LNCaP clone FGC (cell line): ENCODE measurements around the gene AMDHD1.

Experiments used
- DNase-seq: peaks from one replicate; pipeline ENCODE4 v3.0.0-alpha.2; 2011; ENCODE audit warnings: low read depth
- H3K4me3 ChIP-seq: 2 replicates; pipeline ENCODE4 v1.5.1; 2011; ENCODE audit warnings: mild to moderate bottlenecking, low read depth, low read length, control low read depth
- TF ChIP-seq, protein P1 (sequence below): IDR thresholded peaks from 2 replicates; pipeline ENCODE4 v1.5.1; 2012; ENCODE audit warnings: mild to moderate bottlenecking; ENCODE audit not compliant: control insufficient read depth, insufficient read depth; ENCODE audit errors: extremely low read depth

Gene AMDHD1

DNA sequence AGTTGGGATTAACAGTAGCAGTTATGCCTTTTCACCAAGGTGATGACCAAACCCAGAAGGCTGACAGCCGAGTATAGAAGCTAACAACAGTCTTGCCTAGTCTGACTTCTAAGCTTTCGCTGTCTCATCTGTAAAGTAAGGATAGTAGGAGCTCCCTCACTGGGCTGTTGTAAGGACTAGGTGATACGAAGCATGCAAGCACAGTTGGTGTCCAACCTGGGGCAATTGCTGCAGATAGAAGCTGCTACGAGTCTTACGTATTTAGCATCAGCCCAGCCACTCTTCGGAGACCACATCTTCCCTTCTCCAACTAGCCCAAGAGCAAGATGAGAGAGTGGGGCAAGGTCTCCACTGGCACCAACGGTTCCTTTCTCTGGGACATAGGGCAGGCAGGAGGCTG, 47.0 kb downstream of the AMDHD1 start:
- TF ChIP-seq, protein P1, sequence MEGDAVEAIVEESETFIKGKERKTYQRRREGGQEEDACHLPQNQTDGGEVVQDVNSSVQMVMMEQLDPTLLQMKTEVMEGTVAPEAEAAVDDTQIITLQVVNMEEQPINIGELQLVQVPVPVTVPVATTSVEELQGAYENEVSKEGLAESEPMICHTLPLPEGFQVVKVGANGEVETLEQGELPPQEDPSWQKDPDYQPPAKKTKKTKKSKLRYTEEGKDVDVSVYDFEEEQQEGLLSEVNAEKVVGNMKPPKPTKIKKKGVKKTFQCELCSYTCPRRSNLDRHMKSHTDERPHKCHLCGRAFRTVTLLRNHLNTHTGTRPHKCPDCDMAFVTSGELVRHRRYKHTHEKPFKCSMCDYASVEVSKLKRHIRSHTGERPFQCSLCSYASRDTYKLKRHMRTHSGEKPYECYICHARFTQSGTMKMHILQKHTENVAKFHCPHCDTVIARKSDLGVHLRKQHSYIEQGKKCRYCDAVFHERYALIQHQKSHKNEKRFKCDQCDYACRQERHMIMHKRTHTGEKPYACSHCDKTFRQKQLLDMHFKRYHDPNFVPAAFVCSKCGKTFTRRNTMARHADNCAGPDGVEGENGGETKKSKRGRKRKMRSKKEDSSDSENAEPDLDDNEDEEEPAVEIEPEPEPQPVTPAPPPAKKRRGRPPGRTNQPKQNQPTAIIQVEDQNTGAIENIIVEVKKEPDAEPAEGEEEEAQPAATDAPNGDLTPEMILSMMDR: no peak
- H3K4me3 ChIP-seq: no peak overlapping the region
- no peak for DNase-seq

DNA sequence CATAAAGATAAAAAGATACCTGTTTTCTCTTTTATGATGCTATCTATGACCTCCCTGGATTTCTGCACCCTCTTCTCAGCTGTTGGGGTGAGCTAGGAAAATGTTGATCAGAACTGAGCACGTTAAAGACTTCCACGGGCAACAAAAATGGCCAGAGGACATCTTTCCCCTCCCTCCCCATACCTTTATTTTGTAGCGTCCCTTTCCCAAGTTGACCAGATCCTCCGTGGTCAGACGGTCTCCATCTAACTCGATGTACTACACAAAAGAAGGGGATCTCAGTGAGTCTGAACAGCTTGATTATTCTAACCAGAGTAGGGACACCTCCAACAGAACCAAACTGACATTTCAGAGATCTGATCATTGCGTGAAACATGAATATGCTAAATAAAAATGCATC, 50.8 kb downstream of the AMDHD1 start:
- no peak overlapping the region for H3K4me3 ChIP-seq
- no peak for DNase-seq
- TF ChIP-seq, protein P1: no peak

DNA sequence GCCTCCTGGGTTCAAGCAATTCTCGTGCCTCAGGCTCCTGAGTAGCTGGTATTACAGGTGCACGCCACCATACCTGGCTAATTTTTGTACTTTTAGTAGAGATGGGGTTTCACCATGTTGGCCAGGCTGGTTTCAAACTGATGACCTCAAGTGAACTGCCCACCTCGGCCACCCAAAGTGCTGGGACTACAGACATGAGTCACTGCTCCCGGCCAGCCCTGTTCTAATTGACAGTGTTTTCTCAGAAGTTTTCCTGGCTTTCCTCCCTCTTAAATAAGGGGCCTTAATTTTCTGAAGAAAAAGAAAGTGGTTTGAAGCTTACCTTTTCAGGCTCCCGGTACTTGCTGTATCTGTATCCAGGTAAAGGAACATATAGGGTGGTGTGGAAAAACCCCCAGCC, 51.3 kb downstream of the AMDHD1 start:
- DNase-seq: no peak
- TF ChIP-seq, protein P1: no peak
- H3K4me3 ChIP-seq: no peak overlapping the region

DNA sequence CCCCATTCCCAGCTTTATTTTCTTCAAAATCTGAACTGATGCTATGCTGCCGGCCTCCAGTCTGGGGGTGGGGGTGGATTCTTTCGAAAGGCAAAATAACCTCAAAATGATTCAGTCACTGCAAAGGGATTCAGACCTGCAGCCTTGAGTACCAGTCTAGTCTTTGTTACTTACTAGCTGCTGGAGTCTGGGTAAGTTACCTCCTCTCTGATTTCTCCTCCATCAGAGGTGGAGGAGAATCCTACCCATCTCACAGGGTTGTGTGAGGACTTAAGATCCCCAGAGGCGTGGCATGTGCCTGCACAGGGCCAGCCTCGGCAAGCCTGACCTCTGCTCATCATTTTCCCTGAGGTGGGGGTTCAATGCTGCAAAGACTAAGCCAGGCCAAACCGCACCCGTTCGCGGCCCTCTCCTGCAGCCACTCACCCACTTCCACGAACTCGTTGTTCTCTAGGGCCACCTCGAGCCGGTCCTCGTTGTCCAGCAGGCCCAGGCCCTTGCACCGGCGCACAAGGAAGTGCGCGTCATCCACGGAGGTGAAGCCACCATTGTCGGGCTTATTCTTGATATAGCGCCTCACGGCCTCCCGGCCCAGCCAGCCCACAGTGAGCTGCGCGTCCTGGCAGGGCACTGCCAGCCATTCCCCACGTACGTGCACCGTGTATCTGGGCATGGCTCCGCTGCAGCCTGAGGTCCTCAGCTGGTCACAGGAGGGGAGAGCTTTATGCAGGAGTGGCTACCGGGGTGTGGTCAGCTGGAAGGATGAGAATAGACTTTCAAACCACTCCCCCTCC, 52.3 kb downstream of the AMDHD1 start:
- TF ChIP-seq, protein P1: no peak
- no peak for DNase-seq
- no peak overlapping the region for H3K4me3 ChIP-seq

DNA sequence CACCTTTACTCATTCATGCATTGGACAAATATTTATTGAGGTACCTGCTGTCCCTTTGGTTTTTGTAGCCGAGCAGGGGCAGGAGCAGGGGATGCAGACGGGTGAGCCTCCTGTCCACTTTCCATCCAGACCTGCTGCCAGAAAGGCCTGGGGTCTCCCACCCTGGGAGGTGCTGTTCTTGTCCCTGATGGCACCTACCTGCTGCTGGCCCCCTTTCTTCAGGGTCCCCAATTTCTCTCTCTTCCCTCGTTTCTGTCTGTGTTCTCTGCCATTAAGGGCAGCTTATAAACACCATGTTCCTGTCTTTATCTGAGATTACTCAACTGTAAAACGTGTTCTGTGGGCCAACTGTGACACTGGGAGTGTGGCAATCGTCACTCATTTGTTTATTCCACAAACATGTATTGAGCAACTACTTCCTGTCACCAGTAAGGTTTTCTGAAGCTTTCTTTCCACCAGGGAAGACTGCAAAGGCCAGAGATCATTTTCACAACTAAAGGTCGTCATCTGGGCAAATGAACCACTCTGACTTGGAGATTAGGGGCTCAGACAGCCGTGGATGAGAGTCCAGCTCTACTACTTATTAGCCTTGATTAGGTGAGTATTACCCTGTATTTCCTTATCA, 53.0 kb downstream of the AMDHD1 start, which contains the start of gene HAL:
Gene HAL (minus strand): TSS at position 311 of the 625 bp plus-strand sequence. CDS start 434 bp downstream, outside the sequence.
- TF ChIP-seq, protein P1: no peak
- H3K4me3 ChIP-seq: no peak within 1 kb of the TSS
- no peak for DNase-seq

DNA sequence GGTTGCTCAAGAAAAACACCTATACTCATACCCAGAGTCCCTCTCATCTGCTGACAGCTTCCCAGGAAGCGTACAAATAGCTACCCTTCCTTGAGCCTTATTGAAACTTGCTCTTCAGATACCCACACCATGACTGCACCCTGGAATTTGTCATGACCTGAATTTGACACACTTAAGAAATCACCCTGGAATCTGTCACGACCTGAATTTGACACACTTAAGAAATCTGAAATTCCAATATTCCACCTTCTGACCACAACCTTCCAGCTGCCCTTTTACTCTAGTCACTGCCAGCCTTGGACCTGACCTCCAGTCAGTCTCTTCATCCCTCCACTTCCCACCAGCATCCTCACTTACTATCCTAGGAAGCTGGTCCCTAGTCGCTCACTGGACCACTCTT, 54.1 kb downstream of the AMDHD1 start:
- DNase-seq: no peak
- H3K4me3 ChIP-seq: no peak overlapping the region
- TF ChIP-seq, protein P1: no peak
